ENCODE measurements around the gene KRTAP5-1. TPM values are rescaled to one million over a fixed set of nuclear protein-coding genes. Genes with fewer than 3 reads are reported as not detected.

Gene KRTAP5-1
- total and polyA plus RNA-seq, 4 donors: not detected

DNA sequence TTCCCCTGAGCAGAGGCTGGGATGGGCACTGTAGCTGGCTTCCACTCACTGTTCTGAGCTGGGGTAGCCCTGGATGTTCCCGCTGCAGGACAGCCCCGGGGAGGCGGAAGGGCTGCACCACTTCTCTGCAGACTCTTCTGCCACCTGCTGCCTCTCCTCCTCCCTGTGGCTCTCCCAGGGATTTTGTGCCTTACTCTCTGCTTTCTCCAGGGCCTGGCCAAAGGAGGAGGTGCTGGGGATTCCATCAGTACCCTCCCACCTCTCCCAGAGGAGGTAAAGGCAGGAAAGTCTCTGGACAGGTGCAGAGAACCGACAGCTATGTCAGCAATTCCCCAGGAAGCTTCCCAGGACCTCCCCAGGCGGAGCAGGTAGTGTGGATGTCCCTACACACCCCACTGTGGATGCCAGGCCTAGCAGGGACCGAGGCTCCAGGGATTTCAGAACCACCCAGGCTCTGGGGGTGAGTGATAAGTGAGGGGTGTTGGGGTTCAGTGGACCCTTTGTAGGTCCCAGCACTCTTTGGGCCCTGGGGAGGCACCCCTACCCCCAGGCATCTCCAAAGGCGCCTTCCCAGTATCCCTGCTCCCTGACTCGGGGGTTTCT, 24.3 kb downstream of the KRTAP5-1 start:
- ATAC-seq (ENCODE audit: insufficient read depth, low FRiP score) (no peak), DNase-seq (peak in 1 of 3 donors; percentile 6)
- Histone ChIP-seq H3K4me3 (no peak overlapping the region), H3K4me1 (ENCODE audit: control insufficient read depth in 5 of 5, insufficient read depth in 5 of 5, low read length in 5 of 5) (peaks cover 0 to 23% (median 16%) of the 10 kb centered on the region in 5 donors), H3K9ac (ENCODE audit: insufficient read depth in 1 of 2, low read length in 2 of 2) (no peak overlapping the region), H3K27ac (ENCODE audit: low read depth in 1 of 2, low read length in 1 of 2) (no peak overlapping the region), H3K27me3 (ENCODE audit: control insufficient read depth in 3 of 3, insufficient read depth in 3 of 3, low read length in 2 of 3) (peaks cover 0 to 3% (median under 1%) of the 10 kb centered on the region in 3 donors), H3K36me3 (ENCODE audit: control insufficient read depth in 4 of 4, insufficient read depth in 4 of 4, low read length in 4 of 4) (peaks cover 0 to 38% (median 2%) of the 10 kb centered on the region in 4 donors), H3K9me3 (ENCODE audit: control insufficient read depth in 4 of 4, insufficient read depth in 3 of 4, low read length in 3 of 4) (no peaks in the 10 kb centered on the region)
- 90 to 91% methylated on average over 8 of the region's 8 CpGs for WGBS, 2 donors
- TF ChIP-seq, protein P1, sequence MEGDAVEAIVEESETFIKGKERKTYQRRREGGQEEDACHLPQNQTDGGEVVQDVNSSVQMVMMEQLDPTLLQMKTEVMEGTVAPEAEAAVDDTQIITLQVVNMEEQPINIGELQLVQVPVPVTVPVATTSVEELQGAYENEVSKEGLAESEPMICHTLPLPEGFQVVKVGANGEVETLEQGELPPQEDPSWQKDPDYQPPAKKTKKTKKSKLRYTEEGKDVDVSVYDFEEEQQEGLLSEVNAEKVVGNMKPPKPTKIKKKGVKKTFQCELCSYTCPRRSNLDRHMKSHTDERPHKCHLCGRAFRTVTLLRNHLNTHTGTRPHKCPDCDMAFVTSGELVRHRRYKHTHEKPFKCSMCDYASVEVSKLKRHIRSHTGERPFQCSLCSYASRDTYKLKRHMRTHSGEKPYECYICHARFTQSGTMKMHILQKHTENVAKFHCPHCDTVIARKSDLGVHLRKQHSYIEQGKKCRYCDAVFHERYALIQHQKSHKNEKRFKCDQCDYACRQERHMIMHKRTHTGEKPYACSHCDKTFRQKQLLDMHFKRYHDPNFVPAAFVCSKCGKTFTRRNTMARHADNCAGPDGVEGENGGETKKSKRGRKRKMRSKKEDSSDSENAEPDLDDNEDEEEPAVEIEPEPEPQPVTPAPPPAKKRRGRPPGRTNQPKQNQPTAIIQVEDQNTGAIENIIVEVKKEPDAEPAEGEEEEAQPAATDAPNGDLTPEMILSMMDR (IDR thresholded peaks at IDR 0.05; ENCODE audit: control extremely low read depth, extremely low read depth): no peak

DNA sequence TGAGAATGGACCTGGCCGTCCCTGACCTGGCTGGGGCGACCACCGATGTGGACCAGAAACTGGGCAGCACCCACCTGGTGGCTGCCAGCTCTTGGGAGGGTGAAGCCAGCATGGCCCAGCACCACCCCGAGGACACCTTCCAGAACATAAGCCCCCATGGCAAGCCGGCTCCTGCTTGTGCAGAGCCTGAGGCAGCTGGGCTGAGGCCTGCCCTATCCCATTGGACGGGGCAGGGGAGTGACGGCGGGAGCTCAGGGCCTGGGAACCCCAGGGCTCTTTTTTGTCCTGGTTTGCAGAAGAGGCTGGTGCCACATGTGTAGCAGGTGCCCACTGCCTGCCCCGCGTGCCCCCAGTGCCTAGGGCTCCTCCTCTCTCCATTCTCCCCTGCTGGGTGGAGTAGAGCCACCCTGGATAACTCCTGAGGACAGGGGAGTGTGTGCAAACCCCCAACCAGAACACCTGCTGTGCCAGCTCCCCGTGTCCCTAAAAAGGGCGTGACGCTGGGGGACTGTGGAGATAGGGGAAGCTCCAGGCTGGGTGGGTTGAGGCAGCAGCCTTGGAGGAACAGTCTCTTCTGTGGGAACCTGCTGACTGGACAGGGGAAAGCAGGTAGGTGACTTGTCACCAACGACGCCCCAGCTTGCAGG, 25.0 kb downstream of the KRTAP5-1 start:
- DNase-seq (no peak), ATAC-seq (ENCODE audit: insufficient read depth, low FRiP score) (no peak)
- WGBS, 2 donors: 89 to 90% methylated on average over 15 of the region's 15 CpGs
- Histone ChIP-seq H3K4me1 (ENCODE audit: control insufficient read depth in 5 of 5, insufficient read depth in 5 of 5, low read length in 5 of 5) (peaks cover 0 to 28% (median 16%) of the 10 kb centered on the region in 5 donors), H3K27me3 (ENCODE audit: control insufficient read depth in 3 of 3, insufficient read depth in 3 of 3, low read length in 2 of 3) (peaks cover 0 to 6% (median 4%) of the 10 kb centered on the region in 3 donors), H3K27ac (ENCODE audit: low read depth in 1 of 2, low read length in 1 of 2) (peak overlapping the region; percentile 54 to 72), H3K4me3 (no peak overlapping the region), H3K9me3 (ENCODE audit: control insufficient read depth in 4 of 4, insufficient read depth in 3 of 4, low read length in 3 of 4) (no peaks in the 10 kb centered on the region), H3K36me3 (ENCODE audit: control insufficient read depth in 4 of 4, insufficient read depth in 4 of 4, low read length in 4 of 4) (peaks cover 0 to 36% (median 2%) of the 10 kb centered on the region in 4 donors), H3K9ac (ENCODE audit: insufficient read depth in 1 of 2, low read length in 2 of 2) (no peak overlapping the region)
- TF ChIP-seq, protein P1 (IDR thresholded peaks at IDR 0.05; ENCODE audit: control extremely low read depth, extremely low read depth): no peak

DNA sequence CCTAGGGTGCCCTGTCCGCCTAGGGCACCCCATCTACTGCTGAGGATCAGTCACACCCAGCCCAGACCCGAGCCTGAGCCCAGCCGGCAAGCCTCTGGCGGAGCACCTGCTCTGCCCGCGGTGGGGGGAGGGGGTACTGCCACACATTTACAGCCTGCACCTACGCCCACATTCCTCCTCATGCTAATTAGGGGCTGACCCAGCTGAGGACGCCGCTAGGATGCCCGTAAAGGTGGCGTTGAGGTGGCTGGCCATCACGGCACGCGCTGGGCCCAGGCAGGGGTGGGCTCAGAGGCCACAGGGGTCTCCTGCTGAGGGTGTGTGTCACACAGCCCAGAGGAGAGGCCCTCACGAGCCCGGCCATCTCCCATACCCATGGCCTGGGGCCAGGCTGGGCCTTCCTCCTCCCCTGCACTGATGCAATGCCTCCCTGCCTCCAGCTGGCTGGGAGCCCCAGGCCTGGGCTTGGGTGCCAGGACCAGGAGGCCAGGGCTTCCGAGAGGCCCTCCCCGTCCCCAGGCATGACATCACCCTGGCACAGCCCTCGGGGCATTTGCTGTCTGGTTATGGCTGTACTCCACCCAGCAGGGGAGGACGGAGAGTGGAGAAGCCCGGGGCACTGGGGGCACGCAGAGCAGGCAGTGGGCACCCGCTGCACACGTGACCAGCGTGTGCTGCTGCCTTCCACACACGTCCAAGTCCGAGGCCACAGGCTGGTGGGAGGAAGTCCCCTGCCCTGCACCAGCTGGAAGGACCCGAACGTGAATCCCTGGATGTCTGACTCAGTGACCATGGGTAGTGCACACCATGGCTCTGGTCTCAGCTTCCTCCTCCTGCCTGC, 25.8 kb downstream of the KRTAP5-1 start:
- 37 to 53% methylated on average over 28 to 29 of the region's 29 CpGs for WGBS, 2 donors
- TF ChIP-seq, protein P1 (IDR thresholded peaks at IDR 0.05; ENCODE audit: control extremely low read depth, extremely low read depth): no peak
- ATAC-seq (ENCODE audit: insufficient read depth, low FRiP score) (peak; percentile 81), DNase-seq (peak; percentile 43 to 68 (median 58))
- H3K4me1 ChIP-seq (ENCODE audit: control insufficient read depth in 5 of 5, insufficient read depth in 5 of 5, low read length in 5 of 5): peaks cover 0 to 24% (median 16%) of the 10 kb centered on the region in 5 donors
- no peaks in the 10 kb centered on the region for H3K9me3 ChIP-seq (ENCODE audit: control insufficient read depth in 4 of 4, insufficient read depth in 3 of 4, low read length in 3 of 4)
- H3K9ac ChIP-seq (ENCODE audit: insufficient read depth in 1 of 2, low read length in 2 of 2): no peak overlapping the region
- no peak overlapping the region for H3K4me3 ChIP-seq
- peak overlapping the region; percentile 72 to 79 for H3K27ac ChIP-seq (ENCODE audit: low read depth in 1 of 2, low read length in 1 of 2)
- peaks cover 0 to 33% (median 2%) of the 10 kb centered on the region in 4 donors for H3K36me3 ChIP-seq (ENCODE audit: control insufficient read depth in 4 of 4, insufficient read depth in 4 of 4, low read length in 4 of 4)
- H3K27me3 ChIP-seq (ENCODE audit: control insufficient read depth in 3 of 3, insufficient read depth in 3 of 3, low read length in 2 of 3): peaks cover 0 to 6% (median 4%) of the 10 kb centered on the region in 3 donors

All from lung (tissue), 12 donors.